ENCODE results near the gene HS3ST5. TPM values are rescaled to one million over a fixed set of nuclear protein-coding genes. Genes with fewer than 3 reads are reported as not detected.

Gene HS3ST5
- total RNA-seq, 6 experiments from 2014 or later, result not detected

- ATAC-seq, result no peak
Measured at GRCh38 chr6:114075300-114075699, 267.5 kb downstream of the HS3ST5 start.

GRCh38 chr6:114068771-114069170 lies 274.1 kb downstream of the HS3ST5 start:
- intact Hi-C loops (cut with DNase I), result no loop called here
- no peak for TF ChIP-seq POLR2A (IDR thresholded peaks at IDR 0.05)
- no peak for TF ChIP-seq CTCF (IDR thresholded peaks at IDR 0.05)
- no peaks in the 10 kb centered on the region for H3K36me3 ChIP-seq
- H3K9me3 ChIP-seq, result no peaks in the 10 kb centered on the region
- H3K4me1 ChIP-seq, result no peaks in the 10 kb centered on the region
- no peaks in the 10 kb centered on the region for H3K27me3 ChIP-seq
- no peak overlapping the region for H3K27ac ChIP-seq
- no peak overlapping the region for H3K4me3 ChIP-seq
- 60% methylated on average over 3 of the region's 3 CpGs for WGBS (ENCODE audit: insufficient coverage, low coverage, low lambda C conversion rate, missing lambda C conversion rate)
- DNase-seq (no peak), ATAC-seq (no peak)

More at GRCh38 chr6:114075300-114075699, 267.5 kb downstream of the HS3ST5 start:
- no peaks in the 10 kb centered on the region for H3K4me1 ChIP-seq
- TF ChIP-seq CTCF (IDR thresholded peaks at IDR 0.05), result no peak
- TF ChIP-seq POLR2A (IDR thresholded peaks at IDR 0.05), result no peak
- no peak for DNase-seq
- intact Hi-C loops (cut with DNase I), result no loop called here
- no peak overlapping the region for H3K27ac ChIP-seq
- no peak overlapping the region for H3K4me3 ChIP-seq
- no peaks in the 10 kb centered on the region for H3K27me3 ChIP-seq
- no peaks in the 10 kb centered on the region for H3K9me3 ChIP-seq
- 72% methylated on average over 3 of the region's 4 CpGs for WGBS (ENCODE audit: insufficient coverage, low coverage, low lambda C conversion rate, missing lambda C conversion rate)
- H3K36me3 ChIP-seq, result no peaks in the 10 kb centered on the region

- Histone ChIP-seq H3K36me3 (no peaks in the 10 kb centered on the region), H3K4me1 (no peaks in the 10 kb centered on the region), H3K27me3 (no peaks in the 10 kb centered on the region), H3K27ac (no peak overlapping the region), H3K4me3 (no peak overlapping the region), H3K9me3 (no peaks in the 10 kb centered on the region)
- ATAC-seq (no peak), DNase-seq (no peak)
- WGBS (ENCODE audit: insufficient coverage, low coverage, low lambda C conversion rate, missing lambda C conversion rate), result 76% methylated on average over 2 of the region's 2 CpGs
- TF ChIP-seq CTCF (IDR thresholded peaks at IDR 0.05) (no peak), POLR2A (IDR thresholded peaks at IDR 0.05) (no peak)
- intact Hi-C loops (cut with DNase I), result no loop called here
Measured at GRCh38 chr6:114068116-114068515, 274.7 kb downstream of the HS3ST5 start.

- intact Hi-C loops (cut with DNase I), result no loop called here
- Histone ChIP-seq H3K4me1 (no peaks in the 10 kb centered on the region), H3K36me3 (no peaks in the 10 kb centered on the region), H3K9me3 (no peaks in the 10 kb centered on the region), H3K27ac (no peak overlapping the region), H3K27me3 (no peaks in the 10 kb centered on the region), H3K4me3 (no peak overlapping the region)
- WGBS (ENCODE audit: insufficient coverage, low coverage, low lambda C conversion rate, missing lambda C conversion rate), result 65% methylated on average over 2 of the region's 2 CpGs
- ATAC-seq, result no peak
- no peak for DNase-seq
- TF ChIP-seq CTCF (IDR thresholded peaks at IDR 0.05) (no peak), POLR2A (IDR thresholded peaks at IDR 0.05) (no peak)
Measured at GRCh38 chr6:114064862-114065261, 278.0 kb downstream of the HS3ST5 start.

- ATAC-seq, result no peak
- no peaks in the 10 kb centered on the region for H3K9me3 ChIP-seq
- no peak for DNase-seq
- intact Hi-C loops (cut with DNase I), result no loop called here
- WGBS (ENCODE audit: insufficient coverage, low coverage, low lambda C conversion rate, missing lambda C conversion rate), result 75% methylated on average over 1 of the region's 1 CpG
- H3K27me3 ChIP-seq, result no peaks in the 10 kb centered on the region
- H3K4me1 ChIP-seq, result no peaks in the 10 kb centered on the region
- no peaks in the 10 kb centered on the region for H3K36me3 ChIP-seq
- no peak overlapping the region for H3K27ac ChIP-seq
- H3K4me3 ChIP-seq, result no peak overlapping the region
- no peak for TF ChIP-seq CTCF (IDR thresholded peaks at IDR 0.05)
- no peak for TF ChIP-seq POLR2A (IDR thresholded peaks at IDR 0.05)
Measured at GRCh38 chr6:114063956-114064355, 278.9 kb downstream of the HS3ST5 start.
